Measurements from ENCODE around the gene SLC25A13.

DNA sequence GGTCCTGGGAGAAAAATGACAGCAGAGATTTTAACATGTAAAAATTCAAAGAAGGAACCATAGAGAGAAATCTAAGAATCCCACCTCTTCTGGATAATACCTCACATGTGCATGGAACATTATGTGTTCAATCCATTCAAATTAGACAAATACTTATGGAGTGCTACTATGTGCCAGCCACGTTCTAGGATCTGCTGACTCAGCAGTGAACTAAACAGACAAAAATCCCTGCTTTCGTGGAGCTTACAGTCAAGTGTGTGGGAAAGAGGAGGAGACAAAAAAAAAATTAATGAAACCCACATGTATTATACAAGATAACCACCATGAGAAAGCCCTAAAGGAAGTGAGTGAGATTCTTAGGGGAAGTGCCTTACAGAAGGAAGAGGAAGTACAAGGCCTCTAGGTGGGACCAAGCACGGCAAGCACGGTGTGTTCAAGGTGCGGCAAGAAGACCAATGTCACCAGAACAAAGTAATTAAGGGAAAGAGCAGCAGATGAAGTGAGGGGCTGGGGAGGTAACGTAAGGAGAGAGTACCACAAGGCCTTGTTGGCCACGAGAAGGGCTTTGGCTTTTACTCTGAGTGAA, 71.0 kb downstream of the SLC25A13 start:
- TF ChIP-seq, protein P1, sequence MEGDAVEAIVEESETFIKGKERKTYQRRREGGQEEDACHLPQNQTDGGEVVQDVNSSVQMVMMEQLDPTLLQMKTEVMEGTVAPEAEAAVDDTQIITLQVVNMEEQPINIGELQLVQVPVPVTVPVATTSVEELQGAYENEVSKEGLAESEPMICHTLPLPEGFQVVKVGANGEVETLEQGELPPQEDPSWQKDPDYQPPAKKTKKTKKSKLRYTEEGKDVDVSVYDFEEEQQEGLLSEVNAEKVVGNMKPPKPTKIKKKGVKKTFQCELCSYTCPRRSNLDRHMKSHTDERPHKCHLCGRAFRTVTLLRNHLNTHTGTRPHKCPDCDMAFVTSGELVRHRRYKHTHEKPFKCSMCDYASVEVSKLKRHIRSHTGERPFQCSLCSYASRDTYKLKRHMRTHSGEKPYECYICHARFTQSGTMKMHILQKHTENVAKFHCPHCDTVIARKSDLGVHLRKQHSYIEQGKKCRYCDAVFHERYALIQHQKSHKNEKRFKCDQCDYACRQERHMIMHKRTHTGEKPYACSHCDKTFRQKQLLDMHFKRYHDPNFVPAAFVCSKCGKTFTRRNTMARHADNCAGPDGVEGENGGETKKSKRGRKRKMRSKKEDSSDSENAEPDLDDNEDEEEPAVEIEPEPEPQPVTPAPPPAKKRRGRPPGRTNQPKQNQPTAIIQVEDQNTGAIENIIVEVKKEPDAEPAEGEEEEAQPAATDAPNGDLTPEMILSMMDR (IDR thresholded peaks at IDR 0.05): no peak
- TF ChIP-seq, protein P2, sequence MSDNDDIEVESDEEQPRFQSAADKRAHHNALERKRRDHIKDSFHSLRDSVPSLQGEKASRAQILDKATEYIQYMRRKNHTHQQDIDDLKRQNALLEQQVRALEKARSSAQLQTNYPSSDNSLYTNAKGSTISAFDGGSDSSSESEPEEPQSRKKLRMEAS (CRISPR knock-in tag; IDR thresholded peaks at IDR 0.05): no peak
- TF ChIP-seq CREB1 (CRISPR knock-in tag; IDR thresholded peaks at IDR 0.05): no peak
- TF ChIP-seq ZNF121 (CRISPR knock-in tag; IDR thresholded peaks at IDR 0.05): no peak
- no peak for TF ChIP-seq ZNF317 (CRISPR knock-in tag; IDR thresholded peaks at IDR 0.05; ENCODE audit: borderline replicate concordance, low read depth)
- TF ChIP-seq, protein P3, sequence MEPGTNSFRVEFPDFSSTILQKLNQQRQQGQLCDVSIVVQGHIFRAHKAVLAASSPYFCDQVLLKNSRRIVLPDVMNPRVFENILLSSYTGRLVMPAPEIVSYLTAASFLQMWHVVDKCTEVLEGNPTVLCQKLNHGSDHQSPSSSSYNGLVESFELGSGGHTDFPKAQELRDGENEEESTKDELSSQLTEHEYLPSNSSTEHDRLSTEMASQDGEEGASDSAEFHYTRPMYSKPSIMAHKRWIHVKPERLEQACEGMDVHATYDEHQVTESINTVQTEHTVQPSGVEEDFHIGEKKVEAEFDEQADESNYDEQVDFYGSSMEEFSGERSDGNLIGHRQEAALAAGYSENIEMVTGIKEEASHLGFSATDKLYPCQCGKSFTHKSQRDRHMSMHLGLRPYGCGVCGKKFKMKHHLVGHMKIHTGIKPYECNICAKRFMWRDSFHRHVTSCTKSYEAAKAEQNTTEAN (CRISPR knock-in tag; IDR thresholded peaks at IDR 0.05): no peak
- TF ChIP-seq, protein P4, sequence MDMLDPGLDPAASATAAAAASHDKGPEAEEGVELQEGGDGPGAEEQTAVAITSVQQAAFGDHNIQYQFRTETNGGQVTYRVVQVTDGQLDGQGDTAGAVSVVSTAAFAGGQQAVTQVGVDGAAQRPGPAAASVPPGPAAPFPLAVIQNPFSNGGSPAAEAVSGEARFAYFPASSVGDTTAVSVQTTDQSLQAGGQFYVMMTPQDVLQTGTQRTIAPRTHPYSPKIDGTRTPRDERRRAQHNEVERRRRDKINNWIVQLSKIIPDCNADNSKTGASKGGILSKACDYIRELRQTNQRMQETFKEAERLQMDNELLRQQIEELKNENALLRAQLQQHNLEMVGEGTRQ (CRISPR knock-in tag; IDR thresholded peaks at IDR 0.05): no peak
- no peak for TF ChIP-seq EMX1 (CRISPR knock-in tag; IDR thresholded peaks at IDR 0.05)
- TF ChIP-seq, protein P5, sequence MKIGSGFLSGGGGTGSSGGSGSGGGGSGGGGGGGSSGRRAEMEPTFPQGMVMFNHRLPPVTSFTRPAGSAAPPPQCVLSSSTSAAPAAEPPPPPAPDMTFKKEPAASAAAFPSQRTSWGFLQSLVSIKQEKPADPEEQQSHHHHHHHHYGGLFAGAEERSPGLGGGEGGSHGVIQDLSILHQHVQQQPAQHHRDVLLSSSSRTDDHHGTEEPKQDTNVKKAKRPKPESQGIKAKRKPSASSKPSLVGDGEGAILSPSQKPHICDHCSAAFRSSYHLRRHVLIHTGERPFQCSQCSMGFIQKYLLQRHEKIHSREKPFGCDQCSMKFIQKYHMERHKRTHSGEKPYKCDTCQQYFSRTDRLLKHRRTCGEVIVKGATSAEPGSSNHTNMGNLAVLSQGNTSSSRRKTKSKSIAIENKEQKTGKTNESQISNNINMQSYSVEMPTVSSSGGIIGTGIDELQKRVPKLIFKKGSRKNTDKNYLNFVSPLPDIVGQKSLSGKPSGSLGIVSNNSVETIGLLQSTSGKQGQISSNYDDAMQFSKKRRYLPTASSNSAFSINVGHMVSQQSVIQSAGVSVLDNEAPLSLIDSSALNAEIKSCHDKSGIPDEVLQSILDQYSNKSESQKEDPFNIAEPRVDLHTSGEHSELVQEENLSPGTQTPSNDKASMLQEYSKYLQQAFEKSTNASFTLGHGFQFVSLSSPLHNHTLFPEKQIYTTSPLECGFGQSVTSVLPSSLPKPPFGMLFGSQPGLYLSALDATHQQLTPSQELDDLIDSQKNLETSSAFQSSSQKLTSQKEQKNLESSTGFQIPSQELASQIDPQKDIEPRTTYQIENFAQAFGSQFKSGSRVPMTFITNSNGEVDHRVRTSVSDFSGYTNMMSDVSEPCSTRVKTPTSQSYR (CRISPR knock-in tag; IDR thresholded peaks at IDR 0.05): no peak
- TF ChIP-seq CREM (CRISPR knock-in tag; IDR thresholded peaks at IDR 0.05): no peak
- no peak for TF ChIP-seq NR2C2 (CRISPR knock-in tag; IDR thresholded peaks at IDR 0.05)
- TF ChIP-seq, protein P6, sequence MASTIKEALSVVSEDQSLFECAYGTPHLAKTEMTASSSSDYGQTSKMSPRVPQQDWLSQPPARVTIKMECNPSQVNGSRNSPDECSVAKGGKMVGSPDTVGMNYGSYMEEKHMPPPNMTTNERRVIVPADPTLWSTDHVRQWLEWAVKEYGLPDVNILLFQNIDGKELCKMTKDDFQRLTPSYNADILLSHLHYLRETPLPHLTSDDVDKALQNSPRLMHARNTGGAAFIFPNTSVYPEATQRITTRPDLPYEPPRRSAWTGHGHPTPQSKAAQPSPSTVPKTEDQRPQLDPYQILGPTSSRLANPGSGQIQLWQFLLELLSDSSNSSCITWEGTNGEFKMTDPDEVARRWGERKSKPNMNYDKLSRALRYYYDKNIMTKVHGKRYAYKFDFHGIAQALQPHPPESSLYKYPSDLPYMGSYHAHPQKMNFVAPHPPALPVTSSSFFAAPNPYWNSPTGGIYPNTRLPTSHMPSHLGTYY (CRISPR knock-in tag; IDR thresholded peaks at IDR 0.05): no peak
- TF ChIP-seq, protein P7, sequence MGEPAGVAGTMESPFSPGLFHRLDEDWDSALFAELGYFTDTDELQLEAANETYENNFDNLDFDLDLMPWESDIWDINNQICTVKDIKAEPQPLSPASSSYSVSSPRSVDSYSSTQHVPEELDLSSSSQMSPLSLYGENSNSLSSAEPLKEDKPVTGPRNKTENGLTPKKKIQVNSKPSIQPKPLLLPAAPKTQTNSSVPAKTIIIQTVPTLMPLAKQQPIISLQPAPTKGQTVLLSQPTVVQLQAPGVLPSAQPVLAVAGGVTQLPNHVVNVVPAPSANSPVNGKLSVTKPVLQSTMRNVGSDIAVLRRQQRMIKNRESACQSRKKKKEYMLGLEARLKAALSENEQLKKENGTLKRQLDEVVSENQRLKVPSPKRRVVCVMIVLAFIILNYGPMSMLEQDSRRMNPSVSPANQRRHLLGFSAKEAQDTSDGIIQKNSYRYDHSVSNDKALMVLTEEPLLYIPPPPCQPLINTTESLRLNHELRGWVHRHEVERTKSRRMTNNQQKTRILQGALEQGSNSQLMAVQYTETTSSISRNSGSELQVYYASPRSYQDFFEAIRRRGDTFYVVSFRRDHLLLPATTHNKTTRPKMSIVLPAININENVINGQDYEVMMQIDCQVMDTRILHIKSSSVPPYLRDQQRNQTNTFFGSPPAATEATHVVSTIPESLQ (CRISPR knock-in tag; IDR thresholded peaks at IDR 0.05): no peak
- TF ChIP-seq SMAD4 (CRISPR knock-in tag; IDR thresholded peaks at IDR 0.05): no peak
